Gastroesophageal sphincter (tissue), 3 donors: Measurements from ENCODE around the gene PPIH.

Experiments
- POLR2A ChIP-seq, 2 donors: fragments of 450-650 bp; IDR thresholded peaks; one replicate each; pipeline ENCODE4 v1.6.1; 2017; ENCODE audit warnings: antibody characterized with exemption in 2 of 2, mild to moderate bottlenecking in 2 of 2, moderate library complexity in 1 of 2
- POLR2AphosphoS5 ChIP-seq: sonication (generic); formaldehyde crosslinking; IDR thresholded peaks from one replicate; pipeline ENCODE4 v1.6.1; 2017; ENCODE audit warnings: antibody characterized with exemption
- TF ChIP-seq, protein P1 (sequence below), 4 experiments: fragments of 200-600 bp in 2 of 4; fragments of 450-650 bp in 2 of 4; sonication (generic) in 1 of 4; IDR thresholded peaks; one replicate each; pipeline ENCODE4 v1.5.1; 2017 to 2019; ENCODE audit warnings: antibody characterized with exemption in 4 of 4, mild to moderate bottlenecking in 2 of 4, moderate library complexity in 2 of 4

DNA sequence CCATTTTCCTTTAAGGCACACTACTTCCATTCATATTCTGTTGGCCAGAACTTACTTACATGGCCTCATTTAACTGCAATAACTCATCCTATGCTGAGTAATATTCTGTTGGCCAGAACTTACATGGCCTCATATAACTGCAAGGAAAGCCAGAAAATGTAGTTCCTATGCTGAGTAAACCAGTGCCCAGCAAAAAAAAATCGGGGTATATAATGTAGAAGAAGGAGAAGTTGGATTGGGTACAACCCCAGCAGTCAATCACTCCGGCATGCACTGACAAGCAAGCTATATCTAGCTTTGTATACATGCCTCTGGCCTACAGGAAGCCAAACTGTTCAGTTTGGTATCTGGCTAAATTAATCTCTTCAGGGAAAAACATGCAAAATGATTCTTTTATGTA is 39.4 kb upstream of the PPIH start:
- TF ChIP-seq POLR2A (IDR thresholded peaks at IDR 0.05) (no peak), POLR2AphosphoS5 (no peak)
- TF ChIP-seq, protein P1, sequence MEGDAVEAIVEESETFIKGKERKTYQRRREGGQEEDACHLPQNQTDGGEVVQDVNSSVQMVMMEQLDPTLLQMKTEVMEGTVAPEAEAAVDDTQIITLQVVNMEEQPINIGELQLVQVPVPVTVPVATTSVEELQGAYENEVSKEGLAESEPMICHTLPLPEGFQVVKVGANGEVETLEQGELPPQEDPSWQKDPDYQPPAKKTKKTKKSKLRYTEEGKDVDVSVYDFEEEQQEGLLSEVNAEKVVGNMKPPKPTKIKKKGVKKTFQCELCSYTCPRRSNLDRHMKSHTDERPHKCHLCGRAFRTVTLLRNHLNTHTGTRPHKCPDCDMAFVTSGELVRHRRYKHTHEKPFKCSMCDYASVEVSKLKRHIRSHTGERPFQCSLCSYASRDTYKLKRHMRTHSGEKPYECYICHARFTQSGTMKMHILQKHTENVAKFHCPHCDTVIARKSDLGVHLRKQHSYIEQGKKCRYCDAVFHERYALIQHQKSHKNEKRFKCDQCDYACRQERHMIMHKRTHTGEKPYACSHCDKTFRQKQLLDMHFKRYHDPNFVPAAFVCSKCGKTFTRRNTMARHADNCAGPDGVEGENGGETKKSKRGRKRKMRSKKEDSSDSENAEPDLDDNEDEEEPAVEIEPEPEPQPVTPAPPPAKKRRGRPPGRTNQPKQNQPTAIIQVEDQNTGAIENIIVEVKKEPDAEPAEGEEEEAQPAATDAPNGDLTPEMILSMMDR (IDR thresholded peaks at IDR 0.05), result no peak
